CD4-positive, alpha-beta T cell (primary cell): ENCODE results near the gene REPS2. TPM values are rescaled to one million over a fixed set of nuclear protein-coding genes. Genes with fewer than 3 reads are reported as not detected.

Experiments used
- ATAC-seq: fragments of 200-7000 bp; cut with Tn5 transposase; one replicate; pipeline ENCODE4 v1.10.0; 2022; ENCODE audit warnings: mild to moderate bottlenecking; ENCODE audit not compliant: poor library complexity
- CTCF ChIA-PET: fragments of 350-600 bp; sonication (Branson Sonifier 250); formaldehyde crosslinking; loops from one replicate; lab custom pipeline; 2021; ENCODE audit warnings: antibody characterized with exemption, inconsistent platforms; lab: Charles Lee
- POLR2A ChIA-PET: fragments of 350-600 bp; sonication (Branson Sonifier 250); formaldehyde crosslinking; loops from one replicate; lab custom pipeline; 2021; ENCODE audit warnings: antibody characterized with exemption, inconsistent platforms; lab: Charles Lee
- DNase-seq, 14 experiments: peaks; one replicate each; pipeline ENCODE4 v3.0.0-alpha.2; 2013 to 2020; ENCODE audit warnings: mixed read lengths in 2 of 14
- H3K27ac ChIP-seq, 2 donors: one replicate each; pipeline versions ENCODE4 v1.5.1 to v1.7.0; 2013; ENCODE audit warnings: low read length in 2 of 2, low read depth in 1 of 2, mild to moderate bottlenecking in 1 of 2
- H3K27me3 ChIP-seq, 2 experiments: 1 replicate in 1 of 2; 2 replicates in 1 of 2; pipeline versions ENCODE4 v1.6.1 to v1.7.0; 2013; ENCODE audit warnings: low read length in 2 of 2, control low read depth in 1 of 2, mild to moderate bottlenecking in 1 of 2, moderate library complexity in 1 of 2; ENCODE audit not compliant: insufficient read depth in 2 of 2, control insufficient read depth in 1 of 2
- H3K36me3 ChIP-seq: one replicate; pipeline ENCODE4 v1.6.1; 2013; ENCODE audit warnings: low read length, control low read depth; ENCODE audit not compliant: insufficient read depth
- H3K4me1 ChIP-seq: one replicate; pipeline ENCODE4 v1.6.1; 2013; ENCODE audit warnings: low read length, control low read depth; ENCODE audit not compliant: insufficient read depth
- H3K4me3 ChIP-seq: one replicate; pipeline ENCODE4 v1.5.1; 2013; ENCODE audit warnings: mild to moderate bottlenecking, low read length, moderate library complexity
- H3K9me3 ChIP-seq, 2 experiments: 1 replicate in 1 of 2; 2 replicates in 1 of 2; pipeline versions ENCODE4 v1.6.1 to v1.7.0; 2013; ENCODE audit warnings: low read length in 2 of 2, mild to moderate bottlenecking in 2 of 2, control low read depth in 1 of 2, moderate library complexity in 1 of 2; ENCODE audit not compliant: control insufficient read depth in 1 of 2, insufficient read depth in 1 of 2
- H3K27ac Mint-ChIP-seq: one replicate; pipeline ENCODE4 v1.8.0; 2020; ENCODE audit warnings: mixed read lengths
- H3K27me3 Mint-ChIP-seq: one replicate; pipeline ENCODE4 v1.8.0; 2021; ENCODE audit warnings: mixed read lengths
- H3K36me3 Mint-ChIP-seq: one replicate; pipeline ENCODE4 v1.8.0; 2021; ENCODE audit warnings: low read depth, mixed read lengths
- H3K4me1 Mint-ChIP-seq: one replicate; pipeline ENCODE4 v1.8.0; 2021; ENCODE audit warnings: low read depth, mixed read lengths
- H3K4me3 Mint-ChIP-seq: one replicate; pipeline ENCODE4 v1.8.0; 2020; ENCODE audit warnings: mild to moderate bottlenecking, mixed read lengths
- H3K9me3 Mint-ChIP-seq: one replicate; pipeline ENCODE4 v1.8.0; 2020; ENCODE audit warnings: mixed read lengths
- CTCF ChIP-seq: fragments of 200-600 bp; IDR thresholded peaks from one replicate; pipeline ENCODE4 v1.8.0; 2022; ENCODE audit warnings: antibody characterized with exemption, mild to moderate bottlenecking
- intact Hi-C, 2 experiments: fragments of 100-400 bp; cut with DNase I in 1 of 2; cut with micrococcal nuclease in 1 of 2; formaldehyde crosslinking; loops; one replicate each; pipeline versions ENCODE4 v1.15.1 to v1.9.0; 2023 to 2025; cut with DNase I, micrococcal nuclease
- total RNA-seq, 174 experiments: library from RNA in 2 of 174; stranded (reverse) in 2 of 174; gene quantifications; one replicate each; pipeline ENCODE4 v1.2.3 and lab custom pipeline; 2021 to 2026

The REPS2 gene
- total RNA-seq, 2 experiments from 2014 or later, result 0.53 to 0.60 TPM

GRCh38 chrX:17040711-17041110 is 94.3 kb downstream of the REPS2 start:
- ChIA-PET CTCF (interaction anchor here (0.7 kb wide), 1 partner anchor 158 kb away, joined by 3 read pairs; no protein-coding TSS in a partner anchor), POLR2A (no interaction called here)
- no peaks in the 10 kb centered on the region for H3K27me3 ChIP-seq
- no peak overlapping the region for H3K4me3 ChIP-seq
- H3K9me3 ChIP-seq, result no peaks in the 10 kb centered on the region
- no peak for TF ChIP-seq CTCF
- Mint-ChIP-seq H3K27ac (no peak overlapping the region), H3K36me3 (no peaks in the 10 kb centered on the region), H3K9me3 (no peaks in the 10 kb centered on the region), H3K4me1 (no peaks in the 10 kb centered on the region), H3K27me3 (no peaks in the 10 kb centered on the region), H3K4me3 (no peak overlapping the region)
- DNase-seq (no peak), ATAC-seq (no peak)
- no peaks in the 10 kb centered on the region for H3K36me3 ChIP-seq
- no peak overlapping the region for H3K27ac ChIP-seq
- H3K4me1 ChIP-seq, result no peaks in the 10 kb centered on the region
- intact Hi-C loops, result no loop called here

- Mint-ChIP-seq H3K4me1 (no peaks in the 10 kb centered on the region), H3K36me3 (no peaks in the 10 kb centered on the region), H3K27ac (no peak overlapping the region), H3K27me3 (no peaks in the 10 kb centered on the region), H3K4me3 (no peak overlapping the region), H3K9me3 (no peaks in the 10 kb centered on the region)
- no peaks in the 10 kb centered on the region for H3K36me3 ChIP-seq
- TF ChIP-seq CTCF, result no peak
- H3K9me3 ChIP-seq, result no peaks in the 10 kb centered on the region
- no peak overlapping the region for H3K27ac ChIP-seq
- ATAC-seq (no peak), DNase-seq (no peak)
- POLR2A ChIA-PET, result no interaction called here
- no peaks in the 10 kb centered on the region for H3K27me3 ChIP-seq
- no peaks in the 10 kb centered on the region for H3K4me1 ChIP-seq
- no peak overlapping the region for H3K4me3 ChIP-seq
- CTCF ChIA-PET, result no interaction called here
- intact Hi-C loops, result no loop called here
These were observed 95.6 kb downstream of the REPS2 start for GRCh38 chrX:17042037-17042436.

- H3K36me3 Mint-ChIP-seq, result no peaks in the 10 kb centered on the region
- H3K27me3 Mint-ChIP-seq, result no peaks in the 10 kb centered on the region
- intact Hi-C loops, result loop anchor here (1.0 to 5.0 kb wide), 3 partner anchors 163 to 220 kb away; no protein-coding TSS in a partner anchor
- Histone ChIP-seq H3K9me3 (no peaks in the 10 kb centered on the region), H3K27ac (no peak overlapping the region), H3K4me3 (no peak overlapping the region), H3K36me3 (no peaks in the 10 kb centered on the region), H3K4me1 (no peaks in the 10 kb centered on the region), H3K27me3 (no peaks in the 10 kb centered on the region)
- TF ChIP-seq CTCF, result peak; percentile 48
- no peaks in the 10 kb centered on the region for H3K9me3 Mint-ChIP-seq
- peak; percentile 37 for ATAC-seq
- H3K4me1 Mint-ChIP-seq, result no peaks in the 10 kb centered on the region
- POLR2A ChIA-PET, result no interaction called here
- H3K27ac Mint-ChIP-seq, result no peak overlapping the region
- H3K4me3 Mint-ChIP-seq, result no peak overlapping the region
- CTCF ChIA-PET, result interaction anchor here (0.6 to 2.0 kb wide), 5 partner anchors 61 to 298 kb away, joined by 3 to 17 read pairs (median 3); no protein-coding TSS in a partner anchor
- peak in 13 of 14 experiments; percentile 1 to 57 (median 11) for DNase-seq
These were observed 100.1 kb downstream of the REPS2 start for GRCh38 chrX:17046478-17047097.
